HepG2 (cell line): ENCODE data around the gene PIEZO1. TPM values are rescaled to one million over a fixed set of nuclear protein-coding genes. Genes with fewer than 3 reads are reported as not detected.

ENCODE experiments used
- FOXC1 ChIP-seq: sonication (generic); formaldehyde crosslinking; IDR thresholded peaks from 2 replicates; pipeline ENCODE4 v1.8.0; 2022; ENCODE audit warnings: mild to moderate bottlenecking, missing genetic modification reagents, borderline replicate concordance
- IRX3 ChIP-seq: sonication (generic); formaldehyde crosslinking; IDR thresholded peaks from 2 replicates; pipeline ENCODE4 v1.8.1; 2023; ENCODE audit warnings: mild to moderate bottlenecking, low read depth, missing genetic modification reagents, borderline replicate concordance
- KDM5B ChIP-seq: sonication (generic); formaldehyde crosslinking; IDR thresholded peaks from 2 replicates; pipeline ENCODE4 v1.4.0; 2020; ENCODE audit warnings: missing genetic modification reagents, mild to moderate bottlenecking, borderline replicate concordance
- MYC ChIP-seq: sonication (generic); formaldehyde crosslinking; IDR thresholded peaks from 2 replicates; pipeline ENCODE4 v1.9.0; 2021; ENCODE audit warnings: missing genetic modification reagents, borderline replicate concordance
- NBN ChIP-seq: fragments of 450-650 bp; conservative IDR thresholded peaks from 2 replicates; pipeline ENCODE4 v1.6.1; 2017
- PTBP1 ChIP-seq: fragments of 200-400 bp; formaldehyde crosslinking; IDR thresholded peaks from 2 replicates; pipeline ENCODE4 v1.6.1; 2018; ENCODE audit warnings: low read length, low read depth; ENCODE audit not compliant: poor library complexity, severe bottlenecking
- RARA ChIP-seq: IDR thresholded peaks from 2 replicates; pipeline ENCODE4 v1.6.1; 2016; ENCODE audit warnings: missing genetic modification reagents, missing compliant biosample characterization
- ZBTB8A ChIP-seq: sonication (generic); formaldehyde crosslinking; IDR thresholded peaks from 2 replicates; pipeline ENCODE4 v1.4.0; 2020; ENCODE audit warnings: mild to moderate bottlenecking, low read depth, missing genetic modification reagents, borderline replicate concordance
- ZNF230 ChIP-seq: sonication (generic); formaldehyde crosslinking; IDR thresholded peaks from 2 replicates; pipeline ENCODE4 v1.4.0; 2020; ENCODE audit warnings: mild to moderate bottlenecking, missing genetic modification reagents
- ZNF24 ChIP-seq: fragments of 450-650 bp; IDR thresholded peaks from 2 replicates; pipeline ENCODE4 v1.6.1; 2017; ENCODE audit warnings: antibody characterized with exemption, mild to moderate bottlenecking
- polyA plus RNA-seq, 8 experiments: library from polyadenylated mRNA; depleted of rRNA in 3 of 8; stranded (reverse) in 7 of 8; unstranded in 1 of 8; fragments of >200 nt; fragmentation: Illumina TruSeq in 4 of 8; extraction: Trizol in 4 of 8; gene quantifications; 2 replicates each; pipeline versions ENCODE4 v1.2.1 to v1.2.3, GENCODE V29; 2011 to 2016; ENCODE audit warnings: low read depth in 4 of 8, missing spikeins in 1 of 8, mixed read lengths in 1 of 8; ENCODE audit not compliant: insufficient read depth in 1 of 8
- total RNA-seq, 5 experiments: library from RNA; depleted of rRNA; stranded (reverse); fragments of >200 nt; fragmentation: Illumina TruSeq; extraction: Trizol; gene quantifications; 2 replicates each; pipeline ENCODE4 v1.2.3, GENCODE V29; 2016; ENCODE audit warnings: low read depth in 1 of 5
- TF ChIP-seq, protein P1 (sequence below): sonication (generic); formaldehyde crosslinking; IDR thresholded peaks from 2 replicates; pipeline ENCODE4 v1.8.0; 2022; ENCODE audit warnings: missing genetic modification reagents, mild to moderate bottlenecking, moderate library complexity, borderline replicate concordance
- TF ChIP-seq, protein P2 (sequence below): IDR thresholded peaks from 2 replicates; pipeline ENCODE4 v1.6.1; 2016; ENCODE audit warnings: low read depth, control low read depth
- TF ChIP-seq, protein P3 (sequence below): sonication (generic); formaldehyde crosslinking; conservative IDR thresholded peaks from 2 replicates; pipeline ENCODE4 v1.4.0; 2020; ENCODE audit warnings: missing genetic modification reagents
- TF ChIP-seq, protein P4 (sequence below), 2 experiments: IDR thresholded peaks; 2 replicates each; pipeline ENCODE4 v1.6.1; 2011 to 2012; ENCODE audit warnings: low read length in 2 of 2, borderline replicate concordance in 1 of 2, low read depth in 1 of 2, mild to moderate bottlenecking in 1 of 2, moderate library complexity in 1 of 2
- TF ChIP-seq, protein P5 (sequence below): sonication (generic); formaldehyde crosslinking; IDR thresholded peaks from 2 replicates; pipeline ENCODE4 v1.4.0; 2020; ENCODE audit warnings: missing genetic modification reagents, borderline replicate concordance

PIEZO1 gene
- total and polyA plus RNA-seq, 2 of the 13 experiments (the other 11 are each of a cell fraction or from before 2014, with no cell fraction given), result 67.9 to 85.0 TPM

DNA sequence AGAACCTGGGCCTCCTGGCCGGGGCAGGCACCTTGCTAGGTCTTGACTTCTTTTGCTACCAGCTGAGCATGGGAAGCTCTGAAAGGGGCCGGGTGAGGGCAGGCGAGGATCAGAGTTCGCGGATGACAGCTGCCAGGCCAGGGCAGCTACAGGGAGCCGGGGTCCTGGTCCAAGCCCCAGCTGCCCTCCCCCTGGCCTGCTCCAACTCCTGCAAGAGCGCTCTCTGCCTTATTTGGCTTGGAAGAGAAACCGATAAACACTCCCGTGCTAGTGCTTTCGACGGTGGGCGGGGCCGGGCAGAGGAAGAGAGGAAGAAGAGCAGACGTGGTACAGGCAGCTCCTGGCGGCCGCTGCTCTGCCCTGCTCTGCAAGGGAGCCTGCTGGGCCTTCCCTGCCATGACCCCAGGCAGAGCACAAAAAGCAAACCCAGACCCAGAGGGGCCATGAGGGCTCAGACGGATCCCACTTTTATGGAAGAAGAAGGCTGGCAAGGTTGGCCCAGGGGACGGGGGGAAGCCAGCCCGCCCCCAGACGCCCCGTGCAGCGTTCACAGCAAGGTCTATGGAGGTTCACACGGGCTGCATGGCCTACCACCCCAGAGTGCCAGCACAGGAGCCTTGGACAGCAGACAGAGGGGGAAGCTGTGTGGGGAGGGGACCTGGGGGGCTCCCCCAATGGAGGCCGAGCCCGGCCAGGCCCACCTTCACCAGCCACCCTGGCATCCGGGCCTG is 25.6 kb downstream of the PIEZO1 start (continued):
- TF ChIP-seq, protein P1, sequence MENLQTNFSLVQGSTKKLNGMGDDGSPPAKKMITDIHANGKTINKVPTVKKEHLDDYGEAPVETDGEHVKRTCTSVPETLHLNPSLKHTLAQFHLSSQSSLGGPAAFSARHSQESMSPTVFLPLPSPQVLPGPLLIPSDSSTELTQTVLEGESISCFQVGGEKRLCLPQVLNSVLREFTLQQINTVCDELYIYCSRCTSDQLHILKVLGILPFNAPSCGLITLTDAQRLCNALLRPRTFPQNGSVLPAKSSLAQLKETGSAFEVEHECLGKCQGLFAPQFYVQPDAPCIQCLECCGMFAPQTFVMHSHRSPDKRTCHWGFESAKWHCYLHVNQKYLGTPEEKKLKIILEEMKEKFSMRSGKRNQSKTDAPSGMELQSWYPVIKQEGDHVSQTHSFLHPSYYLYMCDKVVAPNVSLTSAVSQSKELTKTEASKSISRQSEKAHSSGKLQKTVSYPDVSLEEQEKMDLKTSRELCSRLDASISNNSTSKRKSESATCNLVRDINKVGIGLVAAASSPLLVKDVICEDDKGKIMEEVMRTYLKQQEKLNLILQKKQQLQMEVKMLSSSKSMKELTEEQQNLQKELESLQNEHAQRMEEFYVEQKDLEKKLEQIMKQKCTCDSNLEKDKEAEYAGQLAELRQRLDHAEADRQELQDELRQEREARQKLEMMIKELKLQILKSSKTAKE, result peak; percentile 70; the same call in 1 of the 2 replicates
- TF ChIP-seq, protein P2, sequence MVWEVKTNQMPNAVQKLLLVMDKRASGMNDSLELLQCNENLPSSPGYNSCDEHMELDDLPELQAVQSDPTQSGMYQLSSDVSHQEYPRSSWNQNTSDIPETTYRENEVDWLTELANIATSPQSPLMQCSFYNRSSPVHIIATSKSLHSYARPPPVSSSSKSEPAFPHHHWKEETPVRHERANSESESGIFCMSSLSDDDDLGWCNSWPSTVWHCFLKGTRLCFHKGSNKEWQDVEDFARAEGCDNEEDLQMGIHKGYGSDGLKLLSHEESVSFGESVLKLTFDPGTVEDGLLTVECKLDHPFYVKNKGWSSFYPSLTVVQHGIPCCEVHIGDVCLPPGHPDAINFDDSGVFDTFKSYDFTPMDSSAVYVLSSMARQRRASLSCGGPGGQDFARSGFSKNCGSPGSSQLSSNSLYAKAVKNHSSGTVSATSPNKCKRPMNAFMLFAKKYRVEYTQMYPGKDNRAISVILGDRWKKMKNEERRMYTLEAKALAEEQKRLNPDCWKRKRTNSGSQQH (CRISPR knock-in tag), result peak; percentile 18; the same call in 1 of the 2 replicates
- TF ChIP-seq MYC (CRISPR knock-in tag) (peak; percentile 61), ZNF230 (CRISPR knock-in tag) (0 out of 2 replicates have a peak, but pooled peaks have one; percentile 17), RARA (CRISPR knock-in tag) (peak; percentile 54), PTBP1 (no peak), KDM5B (CRISPR knock-in tag) (peak; percentile 82; the same call in 1 of the 2 replicates), NBN (no peak), ZBTB8A (CRISPR knock-in tag) (no peak), IRX3 (CRISPR knock-in tag) (0 out of 2 replicates have a peak, but pooled peaks have one; percentile 41), FOXC1 (peak; percentile 51; the same call in 1 of the 2 replicates), ZNF24 (no peak)
- TF ChIP-seq, protein P3, sequence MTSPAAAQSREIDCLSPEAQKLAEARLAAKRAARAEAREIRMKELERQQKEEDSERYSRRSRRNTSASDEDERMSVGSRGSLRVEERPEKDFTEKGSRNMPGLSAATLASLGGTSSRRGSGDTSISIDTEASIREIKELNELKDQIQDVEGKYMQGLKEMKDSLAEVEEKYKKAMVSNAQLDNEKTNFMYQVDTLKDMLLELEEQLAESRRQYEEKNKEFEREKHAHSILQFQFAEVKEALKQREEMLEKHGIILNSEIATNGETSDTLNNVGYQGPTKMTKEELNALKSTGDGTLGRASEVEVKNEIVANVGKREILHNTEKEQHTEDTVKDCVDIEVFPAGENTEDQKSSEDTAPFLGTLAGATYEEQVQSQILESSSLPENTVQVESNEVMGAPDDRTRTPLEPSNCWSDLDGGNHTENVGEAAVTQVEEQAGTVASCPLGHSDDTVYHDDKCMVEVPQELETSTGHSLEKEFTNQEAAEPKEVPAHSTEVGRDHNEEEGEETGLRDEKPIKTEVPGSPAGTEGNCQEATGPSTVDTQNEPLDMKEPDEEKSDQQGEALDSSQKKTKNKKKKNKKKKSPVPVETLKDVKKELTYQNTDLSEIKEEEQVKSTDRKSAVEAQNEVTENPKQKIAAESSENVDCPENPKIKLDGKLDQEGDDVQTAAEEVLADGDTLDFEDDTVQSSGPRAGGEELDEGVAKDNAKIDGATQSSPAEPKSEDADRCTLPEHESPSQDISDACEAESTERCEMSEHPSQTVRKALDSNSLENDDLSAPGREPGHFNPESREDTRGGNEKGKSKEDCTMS (CRISPR knock-in tag), result no peak
- TF ChIP-seq, protein P4, sequence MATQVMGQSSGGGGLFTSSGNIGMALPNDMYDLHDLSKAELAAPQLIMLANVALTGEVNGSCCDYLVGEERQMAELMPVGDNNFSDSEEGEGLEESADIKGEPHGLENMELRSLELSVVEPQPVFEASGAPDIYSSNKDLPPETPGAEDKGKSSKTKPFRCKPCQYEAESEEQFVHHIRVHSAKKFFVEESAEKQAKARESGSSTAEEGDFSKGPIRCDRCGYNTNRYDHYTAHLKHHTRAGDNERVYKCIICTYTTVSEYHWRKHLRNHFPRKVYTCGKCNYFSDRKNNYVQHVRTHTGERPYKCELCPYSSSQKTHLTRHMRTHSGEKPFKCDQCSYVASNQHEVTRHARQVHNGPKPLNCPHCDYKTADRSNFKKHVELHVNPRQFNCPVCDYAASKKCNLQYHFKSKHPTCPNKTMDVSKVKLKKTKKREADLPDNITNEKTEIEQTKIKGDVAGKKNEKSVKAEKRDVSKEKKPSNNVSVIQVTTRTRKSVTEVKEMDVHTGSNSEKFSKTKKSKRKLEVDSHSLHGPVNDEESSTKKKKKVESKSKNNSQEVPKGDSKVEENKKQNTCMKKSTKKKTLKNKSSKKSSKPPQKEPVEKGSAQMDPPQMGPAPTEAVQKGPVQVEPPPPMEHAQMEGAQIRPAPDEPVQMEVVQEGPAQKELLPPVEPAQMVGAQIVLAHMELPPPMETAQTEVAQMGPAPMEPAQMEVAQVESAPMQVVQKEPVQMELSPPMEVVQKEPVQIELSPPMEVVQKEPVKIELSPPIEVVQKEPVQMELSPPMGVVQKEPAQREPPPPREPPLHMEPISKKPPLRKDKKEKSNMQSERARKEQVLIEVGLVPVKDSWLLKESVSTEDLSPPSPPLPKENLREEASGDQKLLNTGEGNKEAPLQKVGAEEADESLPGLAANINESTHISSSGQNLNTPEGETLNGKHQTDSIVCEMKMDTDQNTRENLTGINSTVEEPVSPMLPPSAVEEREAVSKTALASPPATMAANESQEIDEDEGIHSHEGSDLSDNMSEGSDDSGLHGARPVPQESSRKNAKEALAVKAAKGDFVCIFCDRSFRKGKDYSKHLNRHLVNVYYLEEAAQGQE (IDR thresholded peaks at IDR 0.05; ENCODE audit: borderline replicate concordance in 1 of 2, low read depth in 1 of 2, low read length in 2 of 2), result no peak
- TF ChIP-seq, protein P5, sequence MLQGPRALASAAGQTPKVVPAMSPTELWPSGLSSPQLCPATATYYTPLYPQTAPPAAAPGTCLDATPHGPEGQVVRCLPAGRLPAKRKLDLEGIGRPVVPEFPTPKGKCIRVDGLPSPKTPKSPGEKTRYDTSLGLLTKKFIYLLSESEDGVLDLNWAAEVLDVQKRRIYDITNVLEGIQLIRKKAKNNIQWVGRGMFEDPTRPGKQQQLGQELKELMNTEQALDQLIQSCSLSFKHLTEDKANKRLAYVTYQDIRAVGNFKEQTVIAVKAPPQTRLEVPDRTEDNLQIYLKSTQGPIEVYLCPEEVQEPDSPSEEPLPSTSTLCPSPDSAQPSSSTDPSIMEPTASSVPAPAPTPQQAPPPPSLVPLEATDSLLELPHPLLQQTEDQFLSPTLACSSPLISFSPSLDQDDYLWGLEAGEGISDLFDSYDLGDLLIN, result no peak; the same call in 1 of the 2 replicates
